Measurements from ENCODE around the gene CPNE8. TPM values are rescaled to one million over a fixed set of nuclear protein-coding genes. Genes with fewer than 3 reads are reported as not detected.

Gene CPNE8
- total RNA-seq, 1 donor from 2014 or later, result 11.0 TPM

DNA sequence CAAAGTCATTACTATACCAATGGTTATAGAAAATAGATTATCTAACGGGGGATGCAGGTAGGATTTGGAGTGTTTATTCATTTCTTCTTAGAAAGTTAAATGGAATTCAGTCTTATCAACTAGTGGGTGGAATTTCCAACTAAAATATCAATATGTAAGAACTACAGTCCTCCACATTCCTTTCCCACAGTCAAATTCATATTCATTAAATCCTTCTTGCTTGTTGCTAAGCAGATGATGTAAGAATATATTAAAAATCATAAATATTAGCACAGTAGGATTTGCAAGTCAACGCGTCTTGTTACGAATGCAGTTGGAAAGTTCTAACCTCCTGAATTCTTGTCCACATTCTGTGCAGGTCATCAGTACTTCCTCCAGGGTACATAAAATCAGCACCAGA is 259.2 kb downstream of the CPNE8 start:
- DNase-seq (ENCODE audit: low read depth in 2 of 2), result no peak

GRCh38 chr12:38639625-38640024 is 265.8 kb downstream of the CPNE8 start:
- no peak for DNase-seq (ENCODE audit: low read depth in 2 of 2)

GRCh38 chr12:38638401-38638800 is 267.0 kb downstream of the CPNE8 start:
- DNase-seq (ENCODE audit: low read depth in 2 of 2), result no peak

GRCh38 chr12:38633511-38633910 is 271.9 kb downstream of the CPNE8 start:
- no peak for DNase-seq (ENCODE audit: low read depth in 2 of 2)

DNA sequence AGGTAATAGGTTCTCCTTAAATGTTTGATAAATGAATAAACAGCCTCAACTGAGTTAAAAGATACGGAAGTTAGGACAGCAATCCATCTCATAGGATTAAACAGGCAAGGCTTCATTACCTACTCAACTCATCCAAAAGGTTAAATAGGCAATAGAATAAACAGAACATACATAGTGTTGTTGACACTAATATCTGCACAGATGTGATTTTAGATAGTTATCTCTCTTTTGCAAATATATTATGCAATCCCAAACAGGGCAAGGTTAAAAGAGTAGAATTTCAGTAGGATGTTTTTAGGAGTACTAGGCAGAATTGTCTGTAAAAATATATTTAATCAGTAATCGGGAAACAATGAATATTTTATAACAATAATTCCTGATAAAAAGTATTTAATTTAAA is 276.3 kb downstream of the CPNE8 start:
- no peak for DNase-seq (ENCODE audit: low read depth in 2 of 2)

DNA sequence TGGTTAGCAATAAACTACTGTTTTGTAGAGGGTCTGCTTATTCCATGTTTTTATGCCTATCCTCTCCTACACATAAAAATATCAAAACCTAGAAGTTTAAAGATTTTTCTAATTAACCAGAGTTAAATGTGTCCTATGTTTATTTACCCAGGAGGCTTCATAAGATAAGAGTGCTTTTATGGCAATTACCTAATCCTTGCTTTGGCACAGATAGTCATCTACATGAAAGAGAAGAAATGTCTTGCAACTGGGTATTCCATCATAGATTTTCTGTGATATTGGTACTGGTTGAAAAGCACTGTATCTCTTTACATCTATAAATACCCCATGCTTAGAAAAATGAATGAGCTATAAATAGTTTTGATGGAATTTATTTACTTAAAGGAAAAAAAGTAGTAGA is 277.1 kb downstream of the CPNE8 start:
- DNase-seq (ENCODE audit: low read depth in 2 of 2), result no peak

GRCh38 chr12:38625306-38625705 is 280.1 kb downstream of the CPNE8 start:
- no peak for DNase-seq (ENCODE audit: low read depth in 2 of 2)

- DNase-seq (ENCODE audit: low read depth in 2 of 2), result no peak
These were observed 291.2 kb downstream of the CPNE8 start for GRCh38 chr12:38614171-38614570.

GRCh38 chr12:38610808-38611350 is 294.5 kb downstream of the CPNE8 start:
- DNase-seq (ENCODE audit: low read depth in 2 of 2), result no peak

DNA sequence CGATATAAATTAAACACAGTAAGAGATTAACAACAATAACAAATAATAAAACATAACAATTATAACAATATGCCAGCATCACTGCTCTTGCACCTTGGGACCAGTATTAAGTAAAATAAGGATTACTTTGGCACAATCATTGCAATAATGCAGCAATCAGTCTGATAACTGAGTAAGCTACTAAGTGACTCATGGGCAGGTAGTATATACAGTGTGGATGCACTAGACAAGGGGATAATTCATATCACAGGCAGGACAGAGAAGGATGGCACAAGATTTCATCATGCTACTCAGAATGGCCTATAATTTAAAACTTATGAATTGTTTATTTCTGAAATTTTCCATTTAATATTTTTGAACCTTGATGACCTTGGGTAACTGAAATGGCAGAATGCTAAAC is 298.1 kb downstream of the CPNE8 start:
- no peak for DNase-seq (ENCODE audit: low read depth in 2 of 2)
